GM23248 (cell line): Measurements from ENCODE around the gene FEV. TPM values are rescaled to one million over a fixed set of nuclear protein-coding genes. Genes with fewer than 3 reads are reported as not detected.

Experiments used
- DNase-seq: peaks from one replicate; pipeline ENCODE4 v3.0.0-alpha.2; 2015
- H2AFZ ChIP-seq: fragments of 200-600 bp; sonication (generic); 2 replicates; pipeline ENCODE4 v1.6.1; 2016; ENCODE audit warnings: antibody characterized with exemption
- H3F3A ChIP-seq: fragments of 200-600 bp; sonication (generic); 2 replicates; pipeline ENCODE4 v1.6.1; 2016; ENCODE audit warnings: mild to moderate bottlenecking, antibody characterized with exemption, mixed run types; ENCODE audit not compliant: insufficient read depth
- H3K27ac ChIP-seq: fragments of 200-600 bp; sonication (generic); 2 replicates; pipeline ENCODE4 v1.5.1; 2016; ENCODE audit warnings: mild to moderate bottlenecking
- H3K27me3 ChIP-seq: fragments of 200-600 bp; sonication (generic); replicated peaks from 2 replicates; pipeline ENCODE4 v1.6.1; 2016; ENCODE audit warnings: mild to moderate bottlenecking; ENCODE audit not compliant: insufficient read depth
- H3K36me3 ChIP-seq: fragments of 200-600 bp; sonication (generic); 2 replicates; pipeline ENCODE4 v1.6.1; 2016; ENCODE audit warnings: low read depth, mild to moderate bottlenecking
- H3K4me1 ChIP-seq: fragments of 200-600 bp; sonication (generic); 2 replicates; pipeline ENCODE4 v1.6.1; 2016; ENCODE audit warnings: mild to moderate bottlenecking; ENCODE audit not compliant: insufficient read depth
- H3K4me2 ChIP-seq: fragments of 200-600 bp; sonication (generic); one replicate; pipeline ENCODE4 v1.6.1; 2016; ENCODE audit warnings: mild to moderate bottlenecking; ENCODE audit not compliant: unreplicated experiment
- H3K4me3 ChIP-seq: fragments of 200-600 bp; sonication (generic); 2 replicates; pipeline ENCODE4 v1.5.1; 2016; ENCODE audit warnings: mild to moderate bottlenecking
- H3K79me2 ChIP-seq: fragments of 200-600 bp; sonication (generic); 2 replicates; pipeline ENCODE4 v1.6.1; 2016; ENCODE audit warnings: mild to moderate bottlenecking; ENCODE audit not compliant: insufficient read depth
- H3K9ac ChIP-seq: fragments of 200-600 bp; sonication (generic); 2 replicates; pipeline ENCODE4 v1.6.1; 2016; ENCODE audit warnings: mild to moderate bottlenecking
- H3K9me2 ChIP-seq: fragments of 200-600 bp; sonication (generic); 2 replicates; pipeline ENCODE4 v1.6.1; 2016; ENCODE audit warnings: mixed run types, mild to moderate bottlenecking, moderate library complexity; ENCODE audit not compliant: insufficient read depth
- H3K9me3 ChIP-seq: fragments of 200-600 bp; sonication (generic); one replicate; pipeline ENCODE4 v1.6.1; 2017; ENCODE audit warnings: low read depth
- H4K20me1 ChIP-seq: fragments of 200-600 bp; sonication (generic); 2 replicates; pipeline ENCODE4 v1.6.0; 2016; ENCODE audit not compliant: insufficient read depth
- EZH2 ChIP-seq: fragments of 200-600 bp; sonication (generic); IDR thresholded peaks from 2 replicates; pipeline ENCODE4 v1.6.1; 2018; ENCODE audit warnings: antibody characterized with exemption, mild to moderate bottlenecking; ENCODE audit not compliant: insufficient read depth, poor library complexity, severe bottlenecking
- EZH2phosphoT487 ChIP-seq: fragments of 200-600 bp; sonication (generic); IDR thresholded peaks from 2 replicates; pipeline ENCODE4 v1.6.1; 2018; ENCODE audit warnings: antibody characterized with exemption, moderate library complexity, mild to moderate bottlenecking, low read depth; ENCODE audit not compliant: insufficient read depth
- WGBS, 2 experiments: methylation state at CpG; one replicate each; pipeline ENCODE4 v1.1.6; 2015 to 2017; ENCODE audit warnings: low lambda C conversion rate in 2 of 2, low coverage in 1 of 2; ENCODE audit errors: missing lambda C conversion rate in 2 of 2; 5-methylcytosine and 5-hydroxymethylcytosine counted together
- in situ Hi-C: fragments of 300-500 bp; cut with MboI; formaldehyde crosslinking; loops from 2 replicates; pipeline ENCODE4 v1.15.0; 2020
- polyA plus RNA-seq: library from polyadenylated mRNA; unstranded; fragments of >200 nt; fragmentation: Nextera tagmentation; extraction: Ambion mirVana; gene quantifications from 2 replicates; pipeline ENCODE4 v1.2.1, GENCODE V29; 2016
- total RNA-seq: library from RNA; depleted of rRNA; stranded (reverse); fragments of >200 nt; shearing (Covaris generic); gene quantifications from 2 replicates; pipeline ENCODE4 v1.2.3, GENCODE V29; 2014

FEV gene
- total and polyA plus RNA-seq, 2 experiments from 2014 or later = not detected

DNA sequence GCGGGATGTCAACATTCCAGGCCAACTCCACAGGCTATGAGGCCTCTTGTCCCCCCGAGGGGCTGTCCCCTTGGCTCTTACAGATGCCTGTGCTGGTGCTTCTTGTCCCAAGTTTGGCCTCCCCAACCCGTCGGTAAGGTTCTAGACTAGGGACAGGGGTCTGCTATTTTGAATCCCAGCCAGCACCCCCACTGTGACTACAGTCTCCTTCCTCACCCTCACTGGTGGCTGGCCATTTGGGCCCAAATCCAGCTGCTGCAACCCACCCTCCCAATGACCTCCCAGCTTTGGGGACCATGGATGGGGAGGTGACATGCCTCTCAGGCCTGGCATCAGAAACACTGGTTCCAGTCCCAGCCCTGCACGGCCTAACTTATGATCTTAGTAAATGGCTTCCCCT lies 37.6 kb upstream of the FEV start:
- Histone ChIP-seq H3K36me3 (no peaks in the 10 kb centered on the region), H2AFZ (no peak overlapping the region), H4K20me1 (no peaks in the 10 kb centered on the region), H3K9me2 (no peaks in the 10 kb centered on the region), H3F3A (no peaks in the 10 kb centered on the region), H3K4me3 (no peak overlapping the region), H3K9ac (no peak overlapping the region), H3K9me3 (no peaks in the 10 kb centered on the region), H3K27ac (no peak overlapping the region), H3K4me2 (no peak overlapping the region), H3K4me1 (no peaks in the 10 kb centered on the region), H3K79me2 (no peaks in the 10 kb centered on the region), H3K27me3 (peaks cover 34% of the 10 kb centered on the region)
- in situ Hi-C loops = no loop called here
- no peak for TF ChIP-seq EZH2
- no peak for TF ChIP-seq EZH2phosphoT487
- DNase-seq = no peak
- WGBS, 2 experiments = 33 to 42% methylated on average over 5 of the region's 5 CpGs

DNA sequence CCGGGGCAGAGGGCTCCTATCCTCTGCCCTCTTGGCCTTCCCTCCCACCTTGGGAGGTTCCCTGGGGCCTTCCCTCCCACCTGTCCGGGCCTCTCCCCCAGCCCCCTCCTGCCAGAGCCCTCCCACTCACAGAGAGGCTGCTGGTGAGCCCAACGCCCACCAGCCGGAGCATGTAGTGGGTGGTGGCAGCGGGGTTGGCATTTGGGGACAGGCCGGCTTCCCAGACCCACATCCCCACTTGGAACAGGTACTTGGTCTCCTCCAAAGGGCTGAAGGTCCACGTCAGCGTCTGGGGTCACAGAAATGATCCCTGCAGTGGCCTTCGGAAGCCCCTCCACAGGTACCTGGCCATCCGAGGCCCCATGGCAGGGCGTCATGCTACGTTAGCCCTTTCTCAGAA lies 37.1 kb upstream of the FEV start:
- H3K27ac ChIP-seq = no peak overlapping the region
- H3K9me2 ChIP-seq = no peaks in the 10 kb centered on the region
- peaks cover 38% of the 10 kb centered on the region for H3K27me3 ChIP-seq
- no peaks in the 10 kb centered on the region for H3F3A ChIP-seq
- WGBS, 2 experiments = 59 to 61% methylated on average over 11 to 12 of the region's 12 CpGs
- in situ Hi-C loops = no loop called here
- H3K36me3 ChIP-seq = no peaks in the 10 kb centered on the region
- H2AFZ ChIP-seq = no peak overlapping the region
- no peak overlapping the region for H3K9ac ChIP-seq
- H3K4me3 ChIP-seq = no peak overlapping the region
- no peaks in the 10 kb centered on the region for H4K20me1 ChIP-seq
- TF ChIP-seq EZH2phosphoT487 = no peak
- no peak for TF ChIP-seq EZH2
- no peak for DNase-seq
- no peak overlapping the region for H3K4me2 ChIP-seq
- H3K79me2 ChIP-seq = no peaks in the 10 kb centered on the region
- H3K9me3 ChIP-seq = no peaks in the 10 kb centered on the region
- H3K4me1 ChIP-seq = no peaks in the 10 kb centered on the region

DNA sequence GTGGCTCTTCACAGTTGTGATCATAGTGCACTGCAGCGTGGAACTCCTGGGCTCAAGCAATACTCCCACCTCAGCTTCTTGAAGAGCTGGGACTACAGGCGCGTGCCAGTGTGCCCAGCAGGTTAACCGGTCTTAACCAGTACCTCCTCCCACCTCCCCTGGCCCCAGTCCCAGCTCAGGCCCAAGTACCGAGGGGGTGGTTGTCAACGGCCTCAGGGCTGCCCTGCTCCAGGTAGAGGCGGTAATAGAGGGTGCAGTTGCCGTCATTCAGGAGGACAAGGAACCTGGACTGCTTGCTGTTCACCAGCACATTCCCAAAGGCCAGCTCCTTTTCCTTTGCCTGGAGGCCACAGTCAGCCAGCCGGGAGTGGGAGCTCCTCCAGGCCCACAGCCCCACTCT lies 36.6 kb upstream of the FEV start:
- H3K27me3 ChIP-seq = peaks cover 38% of the 10 kb centered on the region
- H3K9ac ChIP-seq = no peak overlapping the region
- H3K4me2 ChIP-seq = no peak overlapping the region
- no peak overlapping the region for H2AFZ ChIP-seq
- H3K9me3 ChIP-seq = no peaks in the 10 kb centered on the region
- H3K79me2 ChIP-seq = no peaks in the 10 kb centered on the region
- H3K27ac ChIP-seq = no peak overlapping the region
- no peaks in the 10 kb centered on the region for H3K4me1 ChIP-seq
- H3F3A ChIP-seq = no peaks in the 10 kb centered on the region
- no peaks in the 10 kb centered on the region for H4K20me1 ChIP-seq
- no peak overlapping the region for H3K4me3 ChIP-seq
- 54 to 58% methylated on average over 9 of the region's 9 CpGs for WGBS, 2 experiments
- no peaks in the 10 kb centered on the region for H3K36me3 ChIP-seq
- no peaks in the 10 kb centered on the region for H3K9me2 ChIP-seq
- DNase-seq = no peak
- in situ Hi-C loops = no loop called here
- TF ChIP-seq EZH2 (no peak), EZH2phosphoT487 (no peak)

DNA sequence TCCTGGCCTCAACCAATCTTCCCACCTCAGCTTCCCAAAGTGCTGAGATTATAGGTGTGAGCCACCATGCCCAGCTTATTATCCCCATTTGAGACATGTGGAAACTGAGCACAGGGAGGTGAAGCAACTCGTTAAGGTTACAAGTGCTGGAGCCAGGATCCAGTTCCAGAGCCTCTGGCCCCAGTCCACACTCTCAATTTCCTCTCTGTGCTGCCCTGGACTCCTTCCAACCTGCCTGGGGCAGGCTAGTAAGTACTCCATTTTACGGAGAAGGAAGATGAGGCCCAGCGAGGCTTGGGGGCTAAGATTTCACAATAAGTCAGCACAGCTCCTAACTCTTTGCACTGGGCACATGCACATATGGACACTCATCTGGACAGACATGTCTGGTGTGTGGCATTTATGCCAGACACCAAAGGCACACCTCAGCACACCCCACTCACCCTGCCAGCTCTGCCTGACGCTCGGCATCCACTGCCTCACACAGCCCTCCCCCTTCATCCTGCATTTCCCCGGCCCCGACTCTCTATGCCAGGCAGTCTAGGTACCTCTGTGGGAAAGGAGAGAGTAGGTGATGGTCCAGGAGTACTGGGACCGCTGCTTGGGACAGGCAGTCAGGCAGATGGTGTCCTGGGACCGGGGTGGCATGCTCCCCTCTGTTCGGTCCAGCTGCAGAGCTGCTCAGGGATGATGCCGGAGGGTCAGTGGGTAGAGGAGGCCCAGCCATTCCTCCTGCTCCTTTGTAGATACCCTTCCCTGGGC lies 35.8 kb upstream of the FEV start:
- Histone ChIP-seq H3K79me2 (no peaks in the 10 kb centered on the region), H4K20me1 (no peaks in the 10 kb centered on the region), H3K4me1 (no peaks in the 10 kb centered on the region), H3K9me2 (no peaks in the 10 kb centered on the region), H3K9me3 (no peaks in the 10 kb centered on the region), H3K27ac (no peak overlapping the region), H3K9ac (no peak overlapping the region), H2AFZ (no peak overlapping the region), H3K4me3 (no peak overlapping the region), H3F3A (no peaks in the 10 kb centered on the region), H3K27me3 (peaks cover 30% of the 10 kb centered on the region), H3K4me2 (no peak overlapping the region), H3K36me3 (no peaks in the 10 kb centered on the region)
- 70 to 78% methylated on average over 11 of the region's 11 CpGs for WGBS, 2 experiments
- in situ Hi-C loops = no loop called here
- TF ChIP-seq EZH2 (no peak), EZH2phosphoT487 (no peak)
- DNase-seq = no peak

DNA sequence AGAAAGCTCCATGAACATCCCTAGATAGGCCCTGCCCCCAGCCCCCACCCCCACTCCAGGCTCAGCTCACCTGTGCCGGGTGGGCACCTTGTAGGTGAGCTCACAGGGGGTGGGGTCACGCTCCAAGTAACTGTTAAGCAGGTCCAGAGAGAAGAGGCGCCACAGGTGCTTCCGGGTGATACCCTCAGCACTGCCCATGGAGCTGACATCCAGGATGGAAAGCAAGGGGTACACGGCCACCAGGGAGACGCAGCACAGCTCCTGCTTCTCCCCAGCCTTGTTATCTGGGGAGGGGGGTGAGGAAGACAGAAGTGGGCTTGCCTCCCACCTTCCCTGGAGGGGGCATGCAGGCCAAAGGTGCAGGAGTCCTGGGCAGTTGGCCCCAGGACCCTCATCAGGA lies 34.5 kb upstream of the FEV start:
- Histone ChIP-seq H3K4me1 (no peaks in the 10 kb centered on the region), H2AFZ (no peak overlapping the region), H3K4me3 (no peak overlapping the region), H3K36me3 (no peaks in the 10 kb centered on the region), H3K27ac (no peak overlapping the region), H4K20me1 (no peaks in the 10 kb centered on the region), H3K9ac (no peak overlapping the region), H3F3A (no peaks in the 10 kb centered on the region), H3K9me3 (no peaks in the 10 kb centered on the region), H3K9me2 (no peaks in the 10 kb centered on the region), H3K79me2 (no peaks in the 10 kb centered on the region), H3K27me3 (peaks cover 19% of the 10 kb centered on the region), H3K4me2 (no peak overlapping the region)
- no peak for DNase-seq
- TF ChIP-seq EZH2 (no peak), EZH2phosphoT487 (no peak)
- in situ Hi-C loops = no loop called here
- WGBS, 2 experiments = 38 to 43% methylated on average over 6 of the region's 6 CpGs
